ENCODE data around the gene CAMKV. TPM values are rescaled to one million over a fixed set of nuclear protein-coding genes. Genes with fewer than 3 reads are reported as not detected.
"Not testable (repeated sequence)": the region's sequence is repeated elsewhere in the genome, so short reads cannot be mapped to it uniquely, and the experiment has no call there.

Gene CAMKV
- 0.58 TPM in 1 of 2 replicates, not detected in the other for total RNA-seq (2014; rRNA removed)
- Bru-seq, nascent RNA = percentile 13 among the genes with signal in this experiment
- percentile 19 among the genes with signal in this experiment for BruChase-seq, experiment 1, labeled RNA remaining after a 6-hour chase
- percentile 19 among the genes with signal in this experiment for BruChase-seq, experiment 2, labeled RNA remaining after a 2-hour chase
- long read RNA-seq = 0 reads

DNA sequence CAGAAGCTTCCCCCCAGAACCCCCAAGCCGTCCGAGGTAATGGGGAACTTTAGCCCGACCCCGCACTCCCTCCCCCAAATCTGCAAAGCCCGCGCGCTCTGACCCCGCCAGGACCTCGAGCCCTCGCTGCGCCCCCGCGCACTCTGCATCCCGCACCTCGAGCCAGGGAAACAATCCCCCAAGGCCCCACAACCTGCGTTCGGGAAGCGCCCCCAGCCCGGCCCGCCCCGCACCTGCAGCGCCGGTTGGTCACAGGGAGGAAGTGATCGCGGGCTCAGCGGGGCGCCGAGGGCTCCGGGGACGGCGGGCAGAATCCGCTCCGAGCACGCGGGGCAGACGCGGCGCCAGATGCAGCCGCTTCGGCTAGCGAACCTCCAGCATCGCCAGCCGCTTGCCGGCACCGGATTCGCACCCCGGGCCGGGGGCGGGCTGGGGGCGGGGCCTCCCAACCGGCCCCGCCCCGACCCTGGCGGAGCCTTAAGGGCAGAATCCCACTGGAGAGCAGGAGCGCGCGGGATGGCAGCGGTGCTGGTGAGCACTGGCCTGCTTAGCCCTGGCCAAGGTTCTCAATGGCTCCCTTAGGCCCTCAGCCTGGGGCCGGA is at the start of gene CAMKV:
TSS of gene CAMKV (minus strand) at position 382 of the 602 bp plus-strand sequence. CDS start 7,518 bp downstream, outside the sequence.
- H3K4me1 ChIP-seq (ENCODE audit: insufficient read depth, low read length) = no peaks in the 10 kb centered on the region
- no peaks in the 10 kb centered on the region for H3F3A ChIP-seq (ENCODE audit: low read length, unreplicated experiment)
- H3K9ac ChIP-seq (ENCODE audit: low read length) = no peak within 1 kb of the TSS
- intact Hi-C loops (cut with micrococcal nuclease) = no loop called here
- POLR2A ChIA-PET (ENCODE audit: unreplicated experiment) = no interaction called here
- no peak within 1 kb of the TSS for H3K4me2 ChIP-seq (ENCODE audit: low read length)
- no TSS peak for BruUV-seq (replicated peaks)
- TF ChIP-seq EZH2phosphoT487 (IDR thresholded peaks at IDR 0.05; ENCODE audit: borderline replicate concordance, low read length) = no peak
- TF ChIP-seq, protein P1, sequence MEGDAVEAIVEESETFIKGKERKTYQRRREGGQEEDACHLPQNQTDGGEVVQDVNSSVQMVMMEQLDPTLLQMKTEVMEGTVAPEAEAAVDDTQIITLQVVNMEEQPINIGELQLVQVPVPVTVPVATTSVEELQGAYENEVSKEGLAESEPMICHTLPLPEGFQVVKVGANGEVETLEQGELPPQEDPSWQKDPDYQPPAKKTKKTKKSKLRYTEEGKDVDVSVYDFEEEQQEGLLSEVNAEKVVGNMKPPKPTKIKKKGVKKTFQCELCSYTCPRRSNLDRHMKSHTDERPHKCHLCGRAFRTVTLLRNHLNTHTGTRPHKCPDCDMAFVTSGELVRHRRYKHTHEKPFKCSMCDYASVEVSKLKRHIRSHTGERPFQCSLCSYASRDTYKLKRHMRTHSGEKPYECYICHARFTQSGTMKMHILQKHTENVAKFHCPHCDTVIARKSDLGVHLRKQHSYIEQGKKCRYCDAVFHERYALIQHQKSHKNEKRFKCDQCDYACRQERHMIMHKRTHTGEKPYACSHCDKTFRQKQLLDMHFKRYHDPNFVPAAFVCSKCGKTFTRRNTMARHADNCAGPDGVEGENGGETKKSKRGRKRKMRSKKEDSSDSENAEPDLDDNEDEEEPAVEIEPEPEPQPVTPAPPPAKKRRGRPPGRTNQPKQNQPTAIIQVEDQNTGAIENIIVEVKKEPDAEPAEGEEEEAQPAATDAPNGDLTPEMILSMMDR (conservative IDR thresholded peaks at IDR 0.05; ENCODE audit: low read depth, low read length) = no peak
- TF ChIP-seq EZH2 (IDR thresholded peaks at IDR 0.05; ENCODE audit: low read length, unreplicated experiment) = no peak
- no peaks in the 10 kb centered on the region for H4K20me1 ChIP-seq (ENCODE audit: low read length)
- no peak within 1 kb of the TSS for H3K4me3 ChIP-seq (ENCODE audit: low read length)
- no peaks in the 10 kb centered on the region for H3K36me3 ChIP-seq (ENCODE audit: low read depth, low read length)
- no peaks in the 10 kb centered on the region for H3K9me3 ChIP-seq (ENCODE audit: low read length)
- H3K27ac ChIP-seq (ENCODE audit: low read length) = no peak within 1 kb of the TSS
- ATAC-seq (no peak; the same call in 1 of the 2 replicates), DNase-seq (no peak)
- CTCF ChIA-PET = no interaction called here
- no peaks in the 10 kb centered on the region for H3K79me2 ChIP-seq (ENCODE audit: low read length)
- H3K27me3 ChIP-seq (ENCODE audit: low read length) = peaks cover 3% of the 10 kb centered on the region; the same call in 1 of the 2 replicates
- no peak within 1 kb of the TSS for H2AFZ ChIP-seq (ENCODE audit: low read length)
- no peaks in the 10 kb centered on the region for H3K9me2 ChIP-seq (replicated peaks; ENCODE audit: low read length)

GRCh38 chr3:49917806-49918590 is 48.3 kb upstream of the CAMKV start:
- H3K4me2 ChIP-seq (ENCODE audit: low read length); BruUV-seq (replicated peaks); H3K79me2 ChIP-seq (ENCODE audit: low read length); H3K9ac ChIP-seq (ENCODE audit: low read length); DNase-seq; ATAC-seq; H3K27me3 ChIP-seq (ENCODE audit: low read length); H3K9me2 ChIP-seq (replicated peaks; ENCODE audit: low read length); intact Hi-C loops (cut with micrococcal nuclease); POLR2A ChIA-PET (ENCODE audit: unreplicated experiment); H3F3A ChIP-seq (ENCODE audit: low read length, unreplicated experiment); H3K4me1 ChIP-seq (ENCODE audit: insufficient read depth, low read length); H3K9me3 ChIP-seq (ENCODE audit: low read length); H3K27ac ChIP-seq (ENCODE audit: low read length); H3K36me3 ChIP-seq (ENCODE audit: low read depth, low read length); H2AFZ ChIP-seq (ENCODE audit: low read length); CTCF ChIA-PET; H3K4me3 ChIP-seq (ENCODE audit: low read length); H4K20me1 ChIP-seq (ENCODE audit: low read length): not testable (repeated sequence)

DNA sequence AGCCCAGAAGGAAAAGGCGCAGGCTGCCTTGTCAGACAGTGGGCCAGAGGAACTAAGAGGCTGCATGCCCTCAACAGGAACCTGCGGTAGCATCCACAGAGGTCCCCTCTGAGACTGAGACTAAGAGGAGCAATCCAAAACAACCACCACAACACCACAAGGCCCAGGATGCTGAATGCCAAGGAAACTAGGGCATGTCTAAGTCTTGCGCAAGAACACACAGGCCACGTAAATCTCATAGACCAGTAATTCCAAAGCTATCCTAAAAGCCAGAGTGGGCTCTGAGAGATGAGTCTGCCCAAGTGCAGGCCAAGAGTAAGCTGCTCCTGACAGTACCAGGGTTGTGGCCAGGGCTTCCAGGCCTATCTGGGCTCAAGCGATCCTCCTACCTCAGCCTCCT is 47.0 kb upstream of the CAMKV start:
- intact Hi-C loops (cut with micrococcal nuclease) = no loop called here
- Histone ChIP-seq H3K4me3 (ENCODE audit: low read length) (no peak overlapping the region), H3K4me1 (ENCODE audit: insufficient read depth, low read length) (no peaks in the 10 kb centered on the region), H3K9me3 (ENCODE audit: low read length) (no peaks in the 10 kb centered on the region), H3K9me2 (replicated peaks; ENCODE audit: low read length) (no peaks in the 10 kb centered on the region), H2AFZ (ENCODE audit: low read length) (no peak overlapping the region), H3K27me3 (ENCODE audit: low read length) (no peaks in the 10 kb centered on the region), H3F3A (ENCODE audit: low read length, unreplicated experiment) (no peaks in the 10 kb centered on the region), H4K20me1 (ENCODE audit: low read length) (no peaks in the 10 kb centered on the region), H3K36me3 (ENCODE audit: low read depth, low read length) (peaks cover 2% of the 10 kb centered on the region), H3K79me2 (ENCODE audit: low read length) (peaks cover 8% of the 10 kb centered on the region; the same call in 1 of the 2 replicates), H3K4me2 (ENCODE audit: low read length) (no peak overlapping the region), H3K27ac (ENCODE audit: low read length) (no peak overlapping the region), H3K9ac (ENCODE audit: low read length) (no peak overlapping the region)
- CTCF ChIA-PET = no interaction called here
- DNase-seq (no peak), ATAC-seq (no peak)
- BruUV-seq (replicated peaks) = no TSS peak
- POLR2A ChIA-PET (ENCODE audit: unreplicated experiment) = no interaction called here
- TF ChIP-seq, protein P1 (conservative IDR thresholded peaks at IDR 0.05; ENCODE audit: low read depth, low read length) = no peak
- TF ChIP-seq EZH2 (IDR thresholded peaks at IDR 0.05; ENCODE audit: low read length, unreplicated experiment) (no peak), EZH2phosphoT487 (IDR thresholded peaks at IDR 0.05; ENCODE audit: borderline replicate concordance, low read length) (no peak)

Data from PC-3 (cell line).